ENCODE data around the gene IFNL2. TPM values are rescaled to one million over a fixed set of nuclear protein-coding genes. Genes with fewer than 3 reads are reported as not detected.
"Not testable (repeated sequence)": the region's sequence is repeated elsewhere in the genome, so short reads cannot be mapped to it uniquely, and the experiment has no call there.

The IFNL2 gene
- polyA plus RNA-seq, 4 donors, result not detected

DNA sequence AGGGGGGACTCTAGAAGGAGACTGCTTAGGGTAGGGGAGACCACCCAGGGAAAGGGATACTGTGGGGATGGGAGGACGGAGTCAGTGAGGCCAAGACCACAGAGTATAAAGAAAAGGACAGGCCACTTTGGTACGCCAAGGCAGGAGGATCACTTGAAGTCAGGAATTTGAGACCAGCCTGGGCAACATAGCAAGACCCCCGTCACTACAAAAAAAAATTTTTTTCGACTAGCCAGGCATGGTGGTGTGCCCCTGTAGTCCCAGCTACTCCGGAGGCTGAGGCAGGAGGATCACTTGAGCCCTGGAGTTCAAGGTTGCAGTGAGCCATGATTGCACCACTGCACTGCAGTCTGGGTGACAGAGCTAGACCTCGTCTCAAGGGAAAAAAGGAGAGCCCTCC, 30.0 kb upstream of the IFNL2 start:
- Histone ChIP-seq H3K27ac (ENCODE audit: low read depth in 1 of 3, low read length in 2 of 3) (no peak overlapping the region), H3K4me3 (ENCODE audit: low read depth in 1 of 3, low read length in 3 of 3) (no peak overlapping the region), H3K4me1 (ENCODE audit: control insufficient read depth in 3 of 3, insufficient read depth in 2 of 3, low read depth in 1 of 3, low read length in 2 of 3) (peaks cover 0 to 4% (median 0%) of the 10 kb centered on the region in 3 donors), H3K27me3 (ENCODE audit: control insufficient read depth in 3 of 3, insufficient read depth in 3 of 3, low read length in 3 of 3) (peaks cover 0 to 15% (median 0%) of the 10 kb centered on the region in 3 donors), H3K36me3 (ENCODE audit: control insufficient read depth in 3 of 3, insufficient read depth in 2 of 3, low read depth in 1 of 3, low read length in 3 of 3) (no peaks in the 10 kb centered on the region), H3K9me3 (ENCODE audit: control insufficient read depth in 2 of 2, insufficient read depth in 1 of 2, low read depth in 1 of 2, low read length in 1 of 2) (no peaks in the 10 kb centered on the region)
- 67 to 78% (median 75%) methylated on average over 6 of the region's 6 CpGs for WGBS, 3 donors
- no peak for FAIRE-seq
- no peak for DNase-seq

DNA sequence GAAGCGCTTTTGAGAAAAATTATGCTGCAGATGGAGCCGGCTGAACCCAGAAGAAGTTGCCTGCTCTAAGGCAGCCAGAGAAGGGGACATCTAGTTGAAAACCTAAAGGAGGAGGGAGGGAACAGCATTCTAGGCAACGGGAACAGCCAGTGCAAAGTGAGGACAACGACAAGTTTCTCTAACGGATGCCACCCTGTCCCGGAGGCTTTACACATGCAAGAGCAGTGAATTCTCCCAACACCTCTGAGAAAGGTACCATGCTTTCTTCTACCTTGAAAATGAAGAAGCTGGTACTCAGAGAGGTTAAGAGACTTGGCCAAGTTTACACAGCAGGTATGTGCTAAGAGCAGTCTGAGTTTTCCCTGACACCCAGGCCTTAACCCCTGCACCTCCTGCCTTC, 29.3 kb upstream of the IFNL2 start:
- Histone ChIP-seq H3K4me1 (ENCODE audit: control insufficient read depth in 3 of 3, insufficient read depth in 2 of 3, low read depth in 1 of 3, low read length in 2 of 3) (peaks cover 0 to 4% (median 0%) of the 10 kb centered on the region in 3 donors), H3K27ac (ENCODE audit: low read depth in 1 of 3, low read length in 2 of 3) (no peak overlapping the region), H3K27me3 (ENCODE audit: control insufficient read depth in 3 of 3, insufficient read depth in 3 of 3, low read length in 3 of 3) (peaks cover 0 to 15% (median 0%) of the 10 kb centered on the region in 3 donors), H3K9me3 (ENCODE audit: control insufficient read depth in 2 of 2, insufficient read depth in 1 of 2, low read depth in 1 of 2, low read length in 1 of 2) (no peaks in the 10 kb centered on the region), H3K4me3 (ENCODE audit: low read depth in 1 of 3, low read length in 3 of 3) (no peak overlapping the region), H3K36me3 (ENCODE audit: control insufficient read depth in 3 of 3, insufficient read depth in 2 of 3, low read depth in 1 of 3, low read length in 3 of 3) (no peaks in the 10 kb centered on the region)
- 90 to 98% (median 92%) methylated on average over 6 of the region's 6 CpGs for WGBS, 3 donors
- no peak for FAIRE-seq
- DNase-seq, result no peak

DNA sequence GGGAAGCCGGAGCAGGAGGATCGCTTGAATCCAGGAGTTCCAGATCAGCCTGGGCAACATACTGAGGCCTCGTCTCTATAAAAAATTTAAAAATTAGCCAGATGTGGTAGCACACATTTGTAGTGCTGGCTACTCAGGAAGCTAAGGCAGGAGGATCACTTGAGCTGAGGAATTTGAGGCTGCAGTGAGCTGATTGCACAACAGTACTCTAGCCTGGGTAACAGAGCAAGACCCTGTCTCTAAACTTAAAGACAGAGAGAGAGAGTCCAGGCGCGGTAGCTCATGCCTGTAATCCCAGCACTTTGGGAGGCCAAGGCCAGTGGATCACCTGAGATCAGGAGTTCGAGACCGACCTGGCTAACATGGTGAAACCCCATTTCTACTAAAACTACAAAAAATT, 27.8 kb upstream of the IFNL2 start:
- no peak overlapping the region for H3K4me3 ChIP-seq (ENCODE audit: low read depth in 1 of 3, low read length in 3 of 3)
- peaks cover 0 to 4% (median 0%) of the 10 kb centered on the region in 3 donors for H3K4me1 ChIP-seq (ENCODE audit: control insufficient read depth in 3 of 3, insufficient read depth in 2 of 3, low read depth in 1 of 3, low read length in 2 of 3)
- no peak for FAIRE-seq
- no peaks in the 10 kb centered on the region for H3K9me3 ChIP-seq (ENCODE audit: control insufficient read depth in 2 of 2, insufficient read depth in 1 of 2, low read depth in 1 of 2, low read length in 1 of 2)
- no peak for DNase-seq
- no peak overlapping the region for H3K27ac ChIP-seq (ENCODE audit: low read depth in 1 of 3, low read length in 2 of 3)
- no peaks in the 10 kb centered on the region for H3K36me3 ChIP-seq (ENCODE audit: control insufficient read depth in 3 of 3, insufficient read depth in 2 of 3, low read depth in 1 of 3, low read length in 3 of 3)
- H3K27me3 ChIP-seq (ENCODE audit: control insufficient read depth in 3 of 3, insufficient read depth in 3 of 3, low read length in 3 of 3), result peaks cover 0 to 15% (median 0%) of the 10 kb centered on the region in 3 donors
- 92 to 97% (median 96%) methylated on average over 7 of the region's 7 CpGs for WGBS, 3 donors

DNA sequence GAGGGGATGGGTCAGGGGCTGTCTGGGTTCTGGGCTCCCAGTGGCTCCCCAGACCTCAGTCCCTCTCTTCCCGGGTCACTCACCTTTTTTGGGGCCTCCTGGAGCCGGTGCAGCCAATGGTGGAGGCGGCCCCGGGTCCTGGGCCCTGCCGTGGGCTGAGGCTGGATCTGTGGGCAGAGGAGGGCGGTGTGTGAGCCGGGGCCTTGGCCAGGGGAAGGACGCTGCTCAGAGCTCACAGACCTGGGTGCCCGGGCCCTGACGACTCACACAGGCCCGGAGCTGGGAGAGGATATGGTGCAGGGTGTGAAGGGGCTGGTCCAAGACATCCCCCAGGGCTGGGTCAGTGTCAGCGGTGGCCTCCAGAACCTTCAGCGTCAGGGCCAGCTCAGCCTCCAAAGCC, 24.5 kb upstream of the IFNL2 start:
- H3K4me3 ChIP-seq (ENCODE audit: low read depth in 1 of 3, low read length in 3 of 3); H3K4me1 ChIP-seq (ENCODE audit: control insufficient read depth in 3 of 3, insufficient read depth in 2 of 3, low read depth in 1 of 3, low read length in 2 of 3); DNase-seq; H3K9me3 ChIP-seq (ENCODE audit: control insufficient read depth in 2 of 2, insufficient read depth in 1 of 2, low read depth in 1 of 2, low read length in 1 of 2); H3K36me3 ChIP-seq (ENCODE audit: control insufficient read depth in 3 of 3, insufficient read depth in 2 of 3, low read depth in 1 of 3, low read length in 3 of 3); H3K27ac ChIP-seq (ENCODE audit: low read depth in 1 of 3, low read length in 2 of 3); FAIRE-seq: not testable (repeated sequence)
- peaks cover 0 to 26% (median 5%) of the 10 kb centered on the region in 3 donors for H3K27me3 ChIP-seq (ENCODE audit: control insufficient read depth in 3 of 3, insufficient read depth in 3 of 3, low read length in 3 of 3)
- 68 to 91% (median 83%) methylated on average over 7 to 13 of the region's 13 CpGs for WGBS, 3 donors

DNA sequence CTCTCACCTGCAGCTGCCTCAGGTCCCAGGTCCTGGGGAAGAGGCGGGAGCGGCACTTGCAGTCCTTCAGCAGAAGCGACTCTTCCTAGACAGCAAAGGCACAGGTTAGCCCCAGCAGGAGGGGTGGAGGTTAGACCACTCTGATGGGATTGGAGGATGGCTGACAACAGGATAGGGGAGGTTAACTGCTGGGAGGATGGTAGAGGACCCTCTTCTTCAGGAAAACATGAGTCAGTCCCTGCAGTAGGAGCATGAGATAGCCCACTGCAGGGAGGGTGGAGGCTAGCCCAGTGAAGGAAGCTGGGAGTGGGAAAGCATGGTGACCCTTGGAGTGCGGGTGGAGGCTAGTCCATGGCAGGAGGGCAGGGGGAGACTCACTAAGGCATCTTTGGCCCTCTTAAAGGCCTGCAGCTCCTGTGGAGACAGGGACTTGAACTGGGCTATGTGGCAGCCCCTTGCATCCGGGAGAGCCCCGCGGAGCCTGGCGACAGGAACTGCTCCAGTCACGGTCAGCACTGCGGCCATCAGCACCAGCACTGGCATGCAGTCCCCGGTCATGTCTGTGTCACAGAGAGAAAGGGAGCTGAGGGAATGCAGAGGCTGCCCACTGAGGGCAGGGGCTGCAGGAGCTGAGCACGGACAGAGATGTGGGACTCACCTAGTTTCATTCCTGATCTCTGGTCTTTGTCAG, 23.6 kb upstream of the IFNL2 start, which contains the start of gene IFNL3:
Gene IFNL3 (minus strand): TSS at position 597 of the 691 bp plus-strand sequence. CDS start 39 bp downstream, at position 558.
- H3K27me3 ChIP-seq (ENCODE audit: control insufficient read depth in 3 of 3, insufficient read depth in 3 of 3, low read length in 3 of 3), result peaks cover 0 to 31% (median 11%) of the 10 kb centered on the region in 3 donors
- not testable (repeated sequence) for H3K9me3 ChIP-seq (ENCODE audit: control insufficient read depth in 2 of 2, insufficient read depth in 1 of 2, low read depth in 1 of 2, low read length in 1 of 2); H3K4me3 ChIP-seq (ENCODE audit: low read depth in 1 of 3, low read length in 3 of 3); H3K27ac ChIP-seq (ENCODE audit: low read depth in 1 of 3, low read length in 2 of 3); H3K4me1 ChIP-seq (ENCODE audit: control insufficient read depth in 3 of 3, insufficient read depth in 2 of 3, low read depth in 1 of 3, low read length in 2 of 3); DNase-seq; H3K36me3 ChIP-seq (ENCODE audit: control insufficient read depth in 3 of 3, insufficient read depth in 2 of 3, low read depth in 1 of 3, low read length in 3 of 3); FAIRE-seq
- 83 to 92% (median 89%) methylated on average over 9 to 12 of the region's 12 CpGs for WGBS, 3 donors

DNA sequence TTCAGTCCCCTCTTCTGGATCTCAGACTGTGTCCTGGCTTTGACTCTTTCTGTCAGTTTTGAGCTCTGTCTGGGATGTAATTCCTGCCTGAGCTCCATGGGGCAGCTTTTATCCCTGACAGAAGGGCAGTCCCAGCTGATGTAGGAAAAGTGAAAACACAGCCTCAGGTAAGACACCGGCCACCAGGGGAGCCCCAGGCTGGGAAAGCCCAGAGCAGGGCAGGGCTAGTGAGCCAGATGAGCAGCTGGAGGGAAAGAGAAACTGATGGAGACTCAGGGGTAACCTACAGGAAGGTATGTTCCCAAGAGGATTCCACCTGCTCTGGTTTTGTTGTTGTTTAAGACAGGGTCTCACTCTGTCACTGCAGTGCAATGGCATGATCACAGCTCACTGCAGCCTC, 23.0 kb upstream of the IFNL2 start:
- peaks cover 0 to 37% (median 12%) of the 10 kb centered on the region in 3 donors for H3K27me3 ChIP-seq (ENCODE audit: control insufficient read depth in 3 of 3, insufficient read depth in 3 of 3, low read length in 3 of 3)
- FAIRE-seq; H3K4me1 ChIP-seq (ENCODE audit: control insufficient read depth in 3 of 3, insufficient read depth in 2 of 3, low read depth in 1 of 3, low read length in 2 of 3); H3K4me3 ChIP-seq (ENCODE audit: low read depth in 1 of 3, low read length in 3 of 3); DNase-seq; H3K9me3 ChIP-seq (ENCODE audit: control insufficient read depth in 2 of 2, insufficient read depth in 1 of 2, low read depth in 1 of 2, low read length in 1 of 2); H3K27ac ChIP-seq (ENCODE audit: low read depth in 1 of 3, low read length in 2 of 3); H3K36me3 ChIP-seq (ENCODE audit: control insufficient read depth in 3 of 3, insufficient read depth in 2 of 3, low read depth in 1 of 3, low read length in 3 of 3): not testable (repeated sequence)
- WGBS, 3 donors, result no CpG with 5 or more reads among the region's 1 CpG

DNA sequence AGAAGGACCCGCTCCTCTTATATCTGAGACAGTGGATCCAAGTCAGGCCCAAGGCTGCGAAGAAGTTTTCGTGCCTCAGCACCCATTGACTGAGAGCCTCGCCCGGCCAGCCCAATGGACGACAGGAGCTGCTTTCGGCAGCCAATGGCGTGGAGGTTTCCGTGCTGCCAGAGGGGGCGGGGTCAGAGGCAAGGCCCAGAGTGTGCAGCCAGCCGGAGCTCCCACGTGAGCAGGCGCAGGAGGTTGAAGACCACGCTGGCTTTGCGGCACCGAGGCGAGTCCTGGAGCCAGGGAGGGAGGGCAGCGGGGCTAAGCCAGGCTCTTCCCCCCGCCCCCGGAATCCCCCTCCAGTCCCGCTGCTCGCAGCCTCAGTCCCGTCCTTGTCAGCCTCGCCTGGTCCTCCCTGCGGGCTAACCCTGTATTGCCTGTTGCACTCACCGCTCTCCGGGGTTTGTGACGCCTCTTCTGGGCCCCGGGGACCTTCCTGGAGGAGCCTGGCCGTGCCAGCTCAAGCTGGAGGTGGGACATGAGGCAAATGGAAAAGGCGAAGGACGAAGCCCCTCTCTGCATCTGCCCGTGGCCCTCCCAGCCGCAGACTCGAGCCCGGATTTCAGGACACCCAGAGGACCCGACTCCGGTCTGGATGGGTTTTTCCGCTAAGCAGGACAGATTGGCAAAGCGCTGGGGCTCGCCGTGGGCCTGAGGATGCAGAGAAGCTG, 21.1 kb upstream of the IFNL2 start:
- Histone ChIP-seq H3K9me3 (ENCODE audit: control insufficient read depth in 2 of 2, insufficient read depth in 1 of 2, low read depth in 1 of 2, low read length in 1 of 2) (peaks cover 0 to 5% of the 10 kb centered on the region in 2 donors), H3K36me3 (ENCODE audit: control insufficient read depth in 3 of 3, insufficient read depth in 2 of 3, low read depth in 1 of 3, low read length in 3 of 3) (no peaks in the 10 kb centered on the region), H3K4me3 (ENCODE audit: low read depth in 1 of 3, low read length in 3 of 3) (peak overlapping the region in 1 of 3 donors; percentile 3), H3K27me3 (ENCODE audit: control insufficient read depth in 3 of 3, insufficient read depth in 3 of 3, low read length in 3 of 3) (peaks cover 0 to 40% (median 12%) of the 10 kb centered on the region in 3 donors), H3K27ac (ENCODE audit: low read depth in 1 of 3, low read length in 2 of 3) (no peak overlapping the region), H3K4me1 (ENCODE audit: control insufficient read depth in 3 of 3, insufficient read depth in 2 of 3, low read depth in 1 of 3, low read length in 2 of 3) (peaks cover 0 to 9% (median 0%) of the 10 kb centered on the region in 3 donors)
- 25 to 40% (median 36%) methylated on average over 36 to 42 of the region's 42 CpGs for WGBS, 3 donors
- FAIRE-seq (no peak), DNase-seq (peak in 1 of 2 donors; percentile 36)

DNA sequence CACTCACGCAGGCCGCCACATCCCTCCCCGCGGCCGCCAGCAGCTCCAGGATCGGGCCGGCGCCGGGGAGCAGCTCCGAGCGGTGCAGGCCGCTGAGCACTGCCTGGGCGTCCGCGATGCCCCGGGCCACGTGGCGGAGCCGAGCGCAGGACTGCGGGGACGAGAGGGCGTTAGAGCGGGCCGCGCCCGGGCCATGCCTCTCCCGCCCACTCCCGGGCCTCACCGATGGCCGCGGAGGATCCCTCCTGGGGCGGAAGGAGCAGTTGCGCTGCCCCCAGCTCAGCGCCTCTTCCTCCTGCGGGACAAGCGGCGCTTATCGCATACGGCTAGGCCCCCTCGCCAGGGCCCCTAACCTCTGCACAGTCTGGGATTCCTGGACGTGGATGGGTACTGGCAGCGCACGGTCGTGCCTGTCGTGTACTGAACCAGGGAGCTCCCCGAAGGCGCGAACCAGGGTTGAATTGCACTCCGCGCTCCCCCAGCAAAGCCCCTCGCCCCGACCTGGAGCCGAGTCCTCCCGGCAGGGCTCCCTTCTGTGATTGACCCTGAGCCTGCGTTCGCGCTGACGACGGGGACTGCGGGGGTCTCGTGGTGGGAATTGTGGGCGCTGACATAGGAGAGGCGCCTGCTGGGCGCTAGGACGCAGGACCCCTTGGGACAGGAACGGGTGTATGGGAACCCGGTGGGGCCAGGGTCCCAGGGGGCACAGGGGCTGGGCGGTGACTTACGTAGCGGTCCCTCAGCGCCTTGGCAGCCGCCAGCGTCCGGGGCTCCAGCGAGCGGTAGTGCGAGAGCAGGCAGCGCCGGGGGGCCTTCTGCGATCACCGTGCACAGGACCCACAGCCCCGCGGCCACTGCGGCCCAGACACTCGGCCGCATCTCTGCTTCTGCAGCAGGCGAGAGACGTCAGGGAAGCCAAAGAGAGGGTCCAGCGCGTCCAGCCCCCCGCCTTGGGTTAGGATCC, 20.2 kb upstream of the IFNL2 start:
- Histone ChIP-seq H3K4me1 (ENCODE audit: control insufficient read depth in 3 of 3, insufficient read depth in 2 of 3, low read depth in 1 of 3, low read length in 2 of 3) (peaks cover 0 to 9% (median 0%) of the 10 kb centered on the region in 3 donors), H3K4me3 (ENCODE audit: low read depth in 1 of 3, low read length in 3 of 3) (no peak overlapping the region), H3K27me3 (ENCODE audit: control insufficient read depth in 3 of 3, insufficient read depth in 3 of 3, low read length in 3 of 3) (peaks cover 0 to 40% (median 12%) of the 10 kb centered on the region in 3 donors), H3K27ac (ENCODE audit: low read depth in 1 of 3, low read length in 2 of 3) (no peak overlapping the region), H3K9me3 (ENCODE audit: control insufficient read depth in 2 of 2, insufficient read depth in 1 of 2, low read depth in 1 of 2, low read length in 1 of 2) (peaks cover 0 to 5% of the 10 kb centered on the region in 2 donors), H3K36me3 (ENCODE audit: control insufficient read depth in 3 of 3, insufficient read depth in 2 of 3, low read depth in 1 of 3, low read length in 3 of 3) (no peaks in the 10 kb centered on the region)
- DNase-seq (peak in 1 of 2 donors; percentile 63), FAIRE-seq (no peak)
- WGBS, 3 donors, result 21 to 35% (median 33%) methylated on average over 63 to 92 of the region's 92 CpGs
